H9 (cell line): ENCODE results near the gene STC2. TPM values are rescaled to one million over a fixed set of nuclear protein-coding genes. Genes with fewer than 3 reads are reported as not detected.

Experiments
- DNase-seq: peaks from one replicate; pipeline ENCODE4 v3.0.0-alpha.2; 2017
- H2AFZ ChIP-seq: one replicate; pipeline ENCODE4 v1.6.1; 2013; ENCODE audit warnings: mild to moderate bottlenecking, low read length, control low read depth, moderate library complexity
- H2AK5ac ChIP-seq: 2 replicates; pipeline ENCODE4 v1.6.1; 2013; ENCODE audit warnings: low read length, control low read depth, mixed read lengths; ENCODE audit not compliant: insufficient read length
- H2BK120ac ChIP-seq: one replicate; pipeline ENCODE4 v1.6.1; 2013; ENCODE audit warnings: low read depth, mild to moderate bottlenecking, low read length, control low read depth, inconsistent platforms; ENCODE audit not compliant: poor library complexity, severe bottlenecking
- H2BK12ac ChIP-seq: 2 replicates; pipeline ENCODE4 v1.6.1; 2013; ENCODE audit warnings: low read length, control low read depth, mixed read lengths, low read depth; ENCODE audit not compliant: insufficient read length
- H2BK15ac ChIP-seq: 2 replicates; pipeline ENCODE4 v1.6.1; 2013; ENCODE audit warnings: low read depth, low read length, control low read depth
- H2BK20ac ChIP-seq: one replicate; pipeline ENCODE4 v1.6.1; 2013; ENCODE audit warnings: low read depth, mild to moderate bottlenecking, low read length, control low read depth, inconsistent platforms; ENCODE audit not compliant: poor library complexity, severe bottlenecking
- H2BK5ac ChIP-seq: 2 replicates; pipeline ENCODE4 v1.6.1; 2013; ENCODE audit warnings: low read length, control low read depth, mixed read lengths; ENCODE audit not compliant: insufficient read length
- H3K14ac ChIP-seq: 2 replicates; pipeline ENCODE4 v1.6.1; 2013; ENCODE audit warnings: low read length, control low read depth; ENCODE audit not compliant: insufficient read depth
- H3K18ac ChIP-seq: 2 replicates; pipeline ENCODE4 v1.6.1; 2013; ENCODE audit warnings: low read depth, mild to moderate bottlenecking, mixed read lengths, low read length, control low read depth; ENCODE audit not compliant: insufficient read length
- H3K23ac ChIP-seq: 2 replicates; pipeline ENCODE4 v1.6.1; 2013; ENCODE audit warnings: low read length, control low read depth, mixed read lengths, low read depth; ENCODE audit not compliant: insufficient read length
- H3K23me2 ChIP-seq: 2 replicates; pipeline ENCODE4 v1.6.1; 2013; ENCODE audit warnings: low read depth, mild to moderate bottlenecking, mixed read lengths, low read length, control low read depth; ENCODE audit not compliant: insufficient read length, poor library complexity, severe bottlenecking
- H3K27ac ChIP-seq: 2 replicates; pipeline ENCODE4 v1.5.1; 2013; ENCODE audit warnings: low read length, control low read depth, mixed read lengths, low read depth; ENCODE audit not compliant: insufficient read length
- H3K27me3 ChIP-seq: 2 replicates; pipeline ENCODE4 v1.6.1; 2013; ENCODE audit warnings: low read length, control low read depth, inconsistent platforms; ENCODE audit not compliant: insufficient read depth
- H3K4ac ChIP-seq: 2 replicates; pipeline ENCODE4 v1.6.1; 2013; ENCODE audit warnings: low read depth, mild to moderate bottlenecking, control low read depth, inconsistent platforms, low read length, moderate library complexity
- H3K4me1 ChIP-seq: 2 replicates; pipeline ENCODE4 v1.6.1; 2013; ENCODE audit warnings: low read length, control low read depth, inconsistent platforms; ENCODE audit not compliant: insufficient read depth
- H3K4me2 ChIP-seq: 2 replicates; pipeline ENCODE4 v1.6.1; 2013; ENCODE audit warnings: low read length, control low read depth, mixed read lengths; ENCODE audit not compliant: insufficient read length, insufficient read depth
- H3K56ac ChIP-seq: 2 replicates; pipeline ENCODE4 v1.6.1; 2013; ENCODE audit warnings: low read depth, mild to moderate bottlenecking, mixed read lengths, low read length, control low read depth; ENCODE audit not compliant: insufficient read length
- H3K79me1 ChIP-seq: 2 replicates; pipeline ENCODE4 v1.6.1; 2013; ENCODE audit warnings: low read depth, mild to moderate bottlenecking, moderate library complexity, low read length, control low read depth, inconsistent platforms; ENCODE audit not compliant: insufficient read depth, poor library complexity, severe bottlenecking
- H3K79me2 ChIP-seq: 2 replicates; pipeline ENCODE4 v1.6.1; 2013; ENCODE audit warnings: low read length, control low read depth, inconsistent platforms; ENCODE audit not compliant: insufficient read depth
- H3K9ac ChIP-seq: 2 replicates; pipeline ENCODE4 v1.6.1; 2013; ENCODE audit warnings: low read length, control low read depth, mixed read lengths; ENCODE audit not compliant: insufficient read length; ENCODE audit errors: extremely low read depth
- H3K9me3 ChIP-seq: one replicate; pipeline ENCODE4 v1.6.1; 2013; ENCODE audit warnings: low read depth, low read length, inconsistent platforms; ENCODE audit not compliant: control insufficient read depth
- H3T11ph ChIP-seq: one replicate; pipeline ENCODE4 v1.6.1; 2013; ENCODE audit warnings: mild to moderate bottlenecking, low read length, control low read depth, inconsistent platforms
- H4K20me1 ChIP-seq: one replicate; pipeline ENCODE4 v1.6.1; 2013; ENCODE audit not compliant: control insufficient read depth, insufficient read length, insufficient read depth
- H4K5ac ChIP-seq: 2 replicates; pipeline ENCODE4 v1.6.1; 2013; ENCODE audit warnings: low read depth, mild to moderate bottlenecking, mixed read lengths, low read length, control low read depth; ENCODE audit not compliant: insufficient read length
- H4K8ac ChIP-seq: replicated peaks from 2 replicates; pipeline ENCODE4 v1.6.1; 2013; ENCODE audit warnings: low read length, control low read depth, mixed read lengths, low read depth; ENCODE audit not compliant: insufficient read length
- H4K91ac ChIP-seq: 2 replicates; pipeline ENCODE4 v1.6.1; 2013; ENCODE audit warnings: low read depth, mild to moderate bottlenecking, moderate library complexity, mixed read lengths, low read length, control low read depth; ENCODE audit not compliant: insufficient read length
- H3K27ac Mint-ChIP-seq, 3 experiments: 2 replicates in 2 of 3; 3 replicates in 1 of 3; pipeline ENCODE4 v1.8.0; 2020 to 2021; ENCODE audit warnings: mixed read lengths in 3 of 3, mild to moderate bottlenecking in 1 of 3, moderate library complexity in 1 of 3
- H3K27me3 Mint-ChIP-seq: 2 replicates; pipeline ENCODE4 v1.8.0; 2021; ENCODE audit warnings: low read depth, mild to moderate bottlenecking, moderate library complexity, mixed read lengths
- H3K36me3 Mint-ChIP-seq, 3 experiments: 2 replicates in 2 of 3; 3 replicates in 1 of 3; pipeline ENCODE4 v1.8.0; 2020 to 2021; ENCODE audit warnings: low read depth in 3 of 3, mixed read lengths in 3 of 3; ENCODE audit not compliant: insufficient read depth in 1 of 3
- H3K4me1 Mint-ChIP-seq, 2 experiments: 2 replicates each; pipeline ENCODE4 v1.8.0; 2020; ENCODE audit warnings: mixed read lengths in 2 of 2
- H3K4me3 Mint-ChIP-seq, 2 experiments: 2 replicates in 1 of 2; 3 replicates in 1 of 2; pipeline ENCODE4 v1.8.0; 2020 to 2021; ENCODE audit warnings: mild to moderate bottlenecking in 2 of 2, mixed read lengths in 2 of 2, moderate library complexity in 1 of 2
- H3K9me3 Mint-ChIP-seq, 2 experiments: 2 replicates in 1 of 2; 3 replicates in 1 of 2; pipeline ENCODE4 v1.8.0; 2020; ENCODE audit warnings: mild to moderate bottlenecking in 2 of 2, mixed read lengths in 2 of 2, moderate library complexity in 1 of 2
- CTCF ChIP-seq: fragments of 200-600 bp; sonication (generic); conservative IDR thresholded peaks from 3 replicates; pipeline ENCODE4 v1.8.0; 2021; ENCODE audit warnings: antibody characterized with exemption, mild to moderate bottlenecking
- WGBS: extraction: QIAGEN DNeasy Blood & Tissue Kit; methylation state at CpG from one replicate; pipeline ENCODE4 v1.1.7; 2013; ENCODE audit warnings: missing lambda C conversion rate, low lambda C conversion rate, mixed read lengths; ENCODE audit not compliant: insufficient read length; ENCODE audit errors: extremely low coverage; 5-methylcytosine and 5-hydroxymethylcytosine counted together
- total RNA-seq: library from RNA; stranded (reverse); gene quantifications from 2 replicates; pipeline ENCODE4 v1.2.1, GENCODE V29; 2021

Gene STC2
- total RNA-seq, 1 experiment from 2014 or later: 77.7 TPM

GRCh38 chr5:173333925-173334661 is 5.9 kb upstream of the STC2 start:
- no peak overlapping the region for H2BK5ac ChIP-seq
- H2AFZ ChIP-seq: no peak overlapping the region
- no peak overlapping the region for H3K27ac ChIP-seq
- H3K23me2 ChIP-seq: peaks cover 5% of the 10 kb centered on the region
- no peak overlapping the region for H3K9ac ChIP-seq
- peaks cover 26 to 27% of the 10 kb centered on the region in 2 experiments for H3K4me1 Mint-ChIP-seq
- no CpG with 5 or more reads among the region's 4 CpGs for WGBS
- no peak overlapping the region for H2BK15ac ChIP-seq
- H3K27ac Mint-ChIP-seq: no peak overlapping the region
- no peaks in the 10 kb centered on the region; the same call in 1 of the 2 replicates for H3K27me3 ChIP-seq
- peaks cover 0 to 4% of the 10 kb centered on the region in 2 experiments; a peak in 2 of 5 replicates for H3K9me3 Mint-ChIP-seq
- no peaks in the 10 kb centered on the region for H3K9me3 ChIP-seq
- H2BK20ac ChIP-seq: no peak overlapping the region
- no peak overlapping the region for H3K4me2 ChIP-seq
- no peak for TF ChIP-seq CTCF
- H3K79me1 ChIP-seq: no peaks in the 10 kb centered on the region
- DNase-seq: no peak
- no peaks in the 10 kb centered on the region for H4K20me1 ChIP-seq
- H2BK120ac ChIP-seq: no peak overlapping the region
- no peak overlapping the region for H3K4me3 Mint-ChIP-seq
- H3K14ac ChIP-seq: no peak overlapping the region
- H3K4me1 ChIP-seq: no peaks in the 10 kb centered on the region
- no peak overlapping the region for H4K8ac ChIP-seq
- no peak overlapping the region for H3K56ac ChIP-seq
- peaks cover 11% of the 10 kb centered on the region for H3K27me3 Mint-ChIP-seq
- H3K36me3 Mint-ChIP-seq: peaks cover 0 to 4% (median 4%) of the 10 kb centered on the region in 3 experiments; a peak in 3 of 7 replicates
- H2AK5ac ChIP-seq: no peak overlapping the region
- no peak overlapping the region for H4K91ac ChIP-seq
- no peaks in the 10 kb centered on the region for H3K79me2 ChIP-seq
- H3K18ac ChIP-seq: no peak overlapping the region
- H3T11ph ChIP-seq: no peak overlapping the region
- no peak overlapping the region for H4K5ac ChIP-seq
- no peak overlapping the region for H2BK12ac ChIP-seq
- H3K23ac ChIP-seq: no peak overlapping the region
- H3K4ac ChIP-seq: no peak overlapping the region
